Thyroid gland (tissue), 4 donors: ENCODE results near the gene TRIM29. TPM values are rescaled to one million over a fixed set of nuclear protein-coding genes. Genes with fewer than 3 reads are reported as not detected.

Experiments
- DNase-seq, 2 donors: peaks; one replicate each; pipeline ENCODE4 v3.0.0-alpha.2; 2019
- H3K27ac ChIP-seq, 3 donors: fragments of 200-600 bp; sonication (generic); 1 replicate in 2 of 3; 2 replicates in 1 of 3; pipeline ENCODE4 v1.5.1; 2016 to 2019; ENCODE audit warnings: mild to moderate bottlenecking in 1 of 3, moderate library complexity in 1 of 3
- H3K27me3 ChIP-seq: fragments of 200-600 bp; sonication (generic); one replicate; pipeline ENCODE4 v1.5.1; 2019
- H3K36me3 ChIP-seq, 2 donors: fragments of 200-600 bp; sonication (generic); one replicate each; pipeline ENCODE4 v1.5.1; 2016 to 2019
- H3K4me1 ChIP-seq, 2 donors: fragments of 200-600 bp; sonication (generic); one replicate each; pipeline ENCODE4 v1.5.1; 2017 to 2019
- H3K4me3 ChIP-seq, 3 donors: fragments of 200-600 bp; sonication (generic); replicated peaks in 1 of 3; 1 replicate in 2 of 3; 2 replicates in 1 of 3; pipeline ENCODE4 v1.5.1; 2016; ENCODE audit warnings: mild to moderate bottlenecking in 1 of 3
- H3K9me3 ChIP-seq: fragments of 200-600 bp; sonication (generic); one replicate; pipeline ENCODE4 v1.5.1; 2017
- POLR2A ChIP-seq, 2 donors: fragments of 450-650 bp; IDR thresholded peaks; one replicate each; pipeline ENCODE4 v1.6.1; 2017; ENCODE audit warnings: antibody characterized with exemption in 2 of 2, mild to moderate bottlenecking in 2 of 2, moderate library complexity in 1 of 2
- WGBS, 2 donors: methylation state at CpG; one replicate each; pipeline ENCODE4 v1.1.5; 2017; 5-methylcytosine and 5-hydroxymethylcytosine counted together
- intact Hi-C: fragments of 100-400 bp; cut with DNase I; formaldehyde crosslinking; loops from one replicate; pipeline ENCODE4 v1.15.1; 2023
- total RNA-seq, 4 donors: library from RNA; depleted of rRNA; stranded (reverse); fragments of >200 nt; gene quantifications; one replicate each; pipeline ENCODE4 v1.2.3, GENCODE V29; 2016
- TF ChIP-seq, protein P1 (sequence below), 6 experiments: fragments of 200-600 bp in 3 of 6; fragments of 450-650 bp in 3 of 6; sonication (generic) in 3 of 6; IDR thresholded peaks; one replicate each; pipeline ENCODE4 v1.5.1; 2016 to 2019; ENCODE audit warnings: antibody characterized with exemption in 6 of 6, mild to moderate bottlenecking in 2 of 6, inconsistent platforms in 1 of 6, moderate library complexity in 1 of 6

The TRIM29 gene
- total RNA-seq, 4 donors from 2014 or later = 1.4 to 3.7 (median 1.6) TPM; not detected in 1

DNA sequence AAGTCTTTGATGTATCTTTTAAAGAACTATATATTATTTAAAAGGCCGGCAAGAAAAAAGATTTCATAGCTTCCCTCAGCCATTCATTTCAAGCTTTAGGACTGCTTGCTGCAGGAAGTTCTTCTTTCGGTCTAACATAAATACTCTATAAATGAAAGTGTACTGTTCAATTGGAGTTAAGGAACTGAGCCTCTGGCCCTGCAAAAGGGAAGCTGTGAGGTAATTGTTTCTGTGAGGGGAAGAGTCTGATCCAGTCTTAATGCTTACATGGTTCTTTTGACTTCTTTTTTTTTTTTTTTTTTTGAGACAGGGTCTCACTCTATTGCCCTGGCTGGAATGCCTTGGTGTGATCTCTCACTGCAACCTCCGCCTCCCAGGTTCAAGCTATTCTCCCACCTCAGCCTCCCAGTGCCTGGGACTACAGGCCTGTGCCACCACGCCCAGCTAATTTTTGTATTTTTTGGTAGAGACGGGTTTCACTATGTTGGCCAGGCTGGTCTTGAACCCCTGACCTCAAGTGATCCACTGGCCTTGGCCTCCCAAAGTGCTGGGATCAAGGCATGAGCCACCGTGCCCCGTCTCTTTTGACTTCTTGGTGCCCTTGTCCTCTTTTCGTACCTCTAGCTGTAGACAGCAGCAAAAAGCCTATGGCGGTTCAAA is 4.7 kb upstream of the TRIM29 start:
- Histone ChIP-seq H3K27ac (no peak overlapping the region), H3K9me3 (no peaks in the 10 kb centered on the region), H3K4me3 (no peak overlapping the region), H3K27me3 (no peaks in the 10 kb centered on the region), H3K36me3 (no peaks in the 10 kb centered on the region), H3K4me1 (peaks cover 0 to 15% of the 10 kb centered on the region in 2 donors)
- DNase-seq = no peak
- TF ChIP-seq POLR2A (IDR thresholded peaks at IDR 0.05) = no peak
- TF ChIP-seq, protein P1, sequence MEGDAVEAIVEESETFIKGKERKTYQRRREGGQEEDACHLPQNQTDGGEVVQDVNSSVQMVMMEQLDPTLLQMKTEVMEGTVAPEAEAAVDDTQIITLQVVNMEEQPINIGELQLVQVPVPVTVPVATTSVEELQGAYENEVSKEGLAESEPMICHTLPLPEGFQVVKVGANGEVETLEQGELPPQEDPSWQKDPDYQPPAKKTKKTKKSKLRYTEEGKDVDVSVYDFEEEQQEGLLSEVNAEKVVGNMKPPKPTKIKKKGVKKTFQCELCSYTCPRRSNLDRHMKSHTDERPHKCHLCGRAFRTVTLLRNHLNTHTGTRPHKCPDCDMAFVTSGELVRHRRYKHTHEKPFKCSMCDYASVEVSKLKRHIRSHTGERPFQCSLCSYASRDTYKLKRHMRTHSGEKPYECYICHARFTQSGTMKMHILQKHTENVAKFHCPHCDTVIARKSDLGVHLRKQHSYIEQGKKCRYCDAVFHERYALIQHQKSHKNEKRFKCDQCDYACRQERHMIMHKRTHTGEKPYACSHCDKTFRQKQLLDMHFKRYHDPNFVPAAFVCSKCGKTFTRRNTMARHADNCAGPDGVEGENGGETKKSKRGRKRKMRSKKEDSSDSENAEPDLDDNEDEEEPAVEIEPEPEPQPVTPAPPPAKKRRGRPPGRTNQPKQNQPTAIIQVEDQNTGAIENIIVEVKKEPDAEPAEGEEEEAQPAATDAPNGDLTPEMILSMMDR (IDR thresholded peaks at IDR 0.05) = no peak
- intact Hi-C loops = no loop called here
- 92 to 94% methylated on average over 9 of the region's 9 CpGs for WGBS, 2 donors

DNA sequence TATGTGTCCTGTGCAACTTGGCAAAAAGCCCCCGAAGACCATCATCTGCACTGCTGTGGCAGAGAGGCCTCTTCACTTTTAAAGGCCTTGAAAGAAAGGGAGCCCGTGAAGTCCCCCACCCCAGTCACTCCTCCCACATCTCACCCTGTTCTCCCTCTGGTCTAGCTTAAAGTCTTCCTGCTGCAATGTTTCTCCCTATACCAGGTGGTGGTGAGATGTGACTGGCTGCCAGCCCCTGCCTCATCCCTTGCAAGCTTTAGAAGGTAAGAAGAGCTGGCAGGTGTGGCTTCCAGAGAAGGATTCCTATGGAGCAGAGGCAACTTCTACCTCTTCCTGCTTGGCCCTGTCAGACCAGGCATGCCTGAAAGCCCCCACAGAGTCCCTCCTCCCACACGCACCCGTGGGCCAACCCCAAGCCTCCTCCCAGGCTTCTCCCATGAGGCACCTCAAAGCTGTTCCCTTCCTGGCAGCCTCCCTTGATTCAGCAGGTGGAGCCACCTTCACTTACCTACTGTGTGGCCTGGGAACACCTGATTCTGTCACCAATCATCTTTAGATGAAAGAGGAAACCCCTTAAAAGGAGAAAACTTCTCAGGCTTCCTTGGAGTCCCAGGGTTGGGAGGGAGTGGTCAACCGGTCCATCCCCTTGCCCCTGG is 4.0 kb upstream of the TRIM29 start:
- Histone ChIP-seq H3K27ac (no peak overlapping the region), H3K4me1 (peaks cover 0 to 17% of the 10 kb centered on the region in 2 donors), H3K4me3 (no peak overlapping the region), H3K27me3 (no peaks in the 10 kb centered on the region), H3K9me3 (no peaks in the 10 kb centered on the region), H3K36me3 (no peaks in the 10 kb centered on the region)
- DNase-seq = no peak
- 59 to 79% methylated on average over 5 of the region's 5 CpGs for WGBS, 2 donors
- intact Hi-C loops = no loop called here
- no peak for TF ChIP-seq POLR2A (IDR thresholded peaks at IDR 0.05)
- TF ChIP-seq, protein P1 (IDR thresholded peaks at IDR 0.05) = no peak

DNA sequence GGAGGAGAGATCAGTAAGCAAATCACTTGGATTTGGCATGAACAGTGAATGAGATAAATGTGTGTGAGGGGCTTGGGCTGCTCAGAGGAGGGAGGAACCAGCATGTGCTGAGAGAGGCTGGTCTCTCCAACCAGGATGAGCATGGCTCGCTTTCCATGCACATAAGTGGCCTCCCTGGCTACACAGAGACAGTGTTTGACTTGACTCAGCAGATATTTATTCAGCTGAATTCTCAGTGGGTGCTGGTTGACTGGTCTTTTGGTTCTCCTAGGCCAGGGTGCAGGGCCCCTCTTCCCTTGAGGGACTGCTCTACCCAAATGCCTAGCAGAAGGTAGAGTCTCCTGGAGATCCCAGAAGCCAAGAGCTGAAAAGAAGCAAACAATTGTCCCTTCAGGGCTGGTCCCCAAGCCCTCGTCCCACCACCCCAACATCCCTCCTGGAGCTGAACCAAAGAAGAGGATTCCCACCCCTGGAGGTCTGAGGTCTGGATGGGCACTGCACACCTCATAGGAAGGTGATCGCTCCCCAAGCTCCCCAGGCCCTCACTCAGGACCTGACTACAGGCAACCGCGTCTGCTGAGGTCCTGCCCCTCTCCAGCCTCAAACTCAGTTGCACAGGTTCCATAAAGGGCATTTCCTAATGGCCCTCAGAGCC is 3.3 kb upstream of the TRIM29 start:
- 92 to 96% methylated on average over 2 to 4 of the region's 5 CpGs for WGBS, 2 donors
- DNase-seq = no peak
- no peaks in the 10 kb centered on the region for H3K9me3 ChIP-seq

DNA sequence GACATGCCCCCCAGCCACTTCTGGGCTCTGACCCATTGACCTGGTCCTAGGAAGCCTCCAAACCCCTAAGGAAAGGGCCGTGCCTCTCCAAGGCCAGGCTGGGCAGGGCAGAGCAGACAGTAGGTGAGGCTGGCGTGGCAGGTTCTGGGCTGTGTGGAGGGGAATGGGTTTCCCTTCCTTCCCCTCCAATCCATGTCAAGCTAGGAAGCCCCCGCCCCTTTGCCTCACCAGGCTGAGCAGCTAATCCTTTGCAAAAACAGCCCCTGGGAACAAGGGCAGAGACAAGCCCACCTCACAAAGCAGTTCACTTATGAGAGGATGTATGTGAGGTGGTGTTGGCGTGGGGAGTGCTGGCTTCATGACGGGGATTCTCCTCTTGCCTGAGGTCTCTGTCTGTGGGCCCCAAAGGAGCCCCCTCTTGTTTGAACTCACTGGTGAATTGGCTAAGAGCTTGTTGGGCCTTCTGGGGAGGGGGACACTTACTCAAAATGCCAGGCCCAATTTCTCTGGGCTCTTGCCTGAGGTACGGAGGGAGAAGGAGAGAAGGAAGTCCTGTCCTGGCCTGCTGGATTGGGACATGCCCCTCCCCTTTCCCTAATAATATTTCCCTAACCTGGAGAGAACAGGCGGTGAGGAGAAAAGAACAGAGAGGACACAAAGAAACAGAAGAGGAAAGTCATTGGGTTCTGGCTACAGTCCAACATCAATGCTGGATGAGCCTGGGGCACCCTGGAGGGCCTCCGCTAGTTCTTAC is 1.6 kb upstream of the TRIM29 start:
- DNase-seq = no peak
- H3K9me3 ChIP-seq = no peaks in the 10 kb centered on the region
- no peaks in the 10 kb centered on the region for H3K36me3 ChIP-seq
- no peak overlapping the region for H3K27ac ChIP-seq
- intact Hi-C loops = no loop called here
- 88 to 90% methylated on average over 7 to 8 of the region's 8 CpGs for WGBS, 2 donors
- no peak for TF ChIP-seq POLR2A (IDR thresholded peaks at IDR 0.05)
- H3K4me3 ChIP-seq = no peak overlapping the region
- no peaks in the 10 kb centered on the region for H3K27me3 ChIP-seq
- H3K4me1 ChIP-seq = peaks cover 0 to 17% of the 10 kb centered on the region in 2 donors

More for the DNA sequence above, 3.3 kb upstream of the TRIM29 start:
- intact Hi-C loops = no loop called here
- Histone ChIP-seq H3K4me1 (peaks cover 0 to 17% of the 10 kb centered on the region in 2 donors), H3K27ac (no peak overlapping the region), H3K36me3 (no peaks in the 10 kb centered on the region), H3K4me3 (no peak overlapping the region), H3K27me3 (no peaks in the 10 kb centered on the region)
- TF ChIP-seq, protein P1 (IDR thresholded peaks at IDR 0.05) = no peak
- no peak for TF ChIP-seq POLR2A (IDR thresholded peaks at IDR 0.05)

DNA sequence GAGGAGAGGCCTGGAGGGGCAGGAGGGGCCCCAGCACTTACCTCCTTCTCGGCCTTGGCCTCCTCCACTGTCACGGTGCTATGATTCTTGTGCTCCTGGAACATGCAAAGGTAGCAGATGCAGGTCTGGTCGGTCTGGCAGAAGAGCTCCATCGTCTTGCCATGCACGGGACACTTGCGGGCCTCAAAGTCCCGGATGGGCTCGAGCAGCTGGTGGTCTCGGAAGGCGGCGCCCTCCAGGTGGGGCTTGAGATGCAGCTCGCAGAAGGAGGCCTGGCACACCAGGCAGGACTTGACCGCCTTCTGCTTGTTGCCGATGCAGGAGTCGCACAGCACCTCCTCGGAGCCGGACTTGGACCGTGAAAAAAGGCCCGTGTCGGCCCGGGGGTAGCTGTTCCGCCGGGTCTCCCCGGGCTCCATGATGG is 714 bp downstream of the TRIM29 start:
- Histone ChIP-seq H3K36me3 (no peaks in the 10 kb centered on the region), H3K4me1 (peaks cover 0 to 20% of the 10 kb centered on the region in 2 donors), H3K27ac (peak overlapping the region in 1 of 3 donors; percentile 48), H3K9me3 (no peaks in the 10 kb centered on the region), H3K4me3 (no peak overlapping the region), H3K27me3 (no peaks in the 10 kb centered on the region)
- TF ChIP-seq, protein P1 (IDR thresholded peaks at IDR 0.05) = no peak
- no peak for TF ChIP-seq POLR2A (IDR thresholded peaks at IDR 0.05)
- 92 to 93% methylated on average over 17 to 24 of the region's 24 CpGs for WGBS, 2 donors
- intact Hi-C loops = no loop called here
- DNase-seq = no peak
